OCI-LY3 (cell line): ENCODE results near the gene PXYLP1.

ENCODE experiments used
- H2AFZ ChIP-seq: fragments of 200-600, 300-600 bp; shearing (Covaris generic); 2 replicates; pipeline ENCODE4 v1.6.0; 2014; ENCODE audit warnings: antibody characterized with exemption, low read depth, low read length
- H3K27ac ChIP-seq: fragments of 200-600, 300-600 bp; sonication (generic); 2 replicates; pipeline ENCODE4 v1.5.1; 2014; ENCODE audit warnings: mild to moderate bottlenecking, low read length, moderate library complexity, mixed read lengths
- H3K27me3 ChIP-seq: fragments of 200-600, 300-600 bp; sonication (generic); 2 replicates; pipeline ENCODE4 v1.6.1; 2014; ENCODE audit warnings: low read depth, low read length, mixed read lengths
- H3K36me3 ChIP-seq: fragments of 200-600, 300-600 bp; sonication (generic); replicated peaks from 2 replicates; pipeline ENCODE3; 2014; ENCODE audit warnings: low read depth, low read length, mixed read lengths
- H3K4me1 ChIP-seq: fragments of 300-600, 200-600 bp; sonication (generic); 2 replicates; pipeline ENCODE4 v1.6.1; 2014; ENCODE audit warnings: low read length, mixed read lengths
- H3K4me2 ChIP-seq: fragments of 200-600, 300-600 bp; sonication (generic); 2 replicates; pipeline ENCODE4 v1.6.1; 2014; ENCODE audit warnings: low read length, mixed read lengths
- H3K4me3 ChIP-seq: fragments of 300-600, 200-600 bp; sonication (generic); 2 replicates; pipeline ENCODE4 v1.5.1; 2014; ENCODE audit warnings: antibody characterized with exemption, mild to moderate bottlenecking, low read length, moderate library complexity
- H3K79me2 ChIP-seq: fragments of 300-600, 200-600 bp; shearing (Covaris generic); 2 replicates; pipeline ENCODE4 v1.6.1; 2014; ENCODE audit warnings: mild to moderate bottlenecking, low read length, mixed read lengths
- H3K9ac ChIP-seq: fragments of 300-600, 200-600 bp; shearing (Covaris generic); 2 replicates; pipeline ENCODE4 v1.6.0; 2014; ENCODE audit warnings: mild to moderate bottlenecking, low read length, moderate library complexity
- H3K9me3 ChIP-seq: fragments of 200-600, 300-600 bp; shearing (Covaris generic); 2 replicates; pipeline ENCODE4 v1.6.1; 2014; ENCODE audit warnings: low read length, mixed read lengths; ENCODE audit not compliant: insufficient read depth
- H4K20me1 ChIP-seq: fragments of 200-600, 300-600 bp; sonication (generic); 2 replicates; pipeline ENCODE4 v1.6.1; 2016; ENCODE audit warnings: low read length, mixed read lengths; ENCODE audit not compliant: insufficient read depth
- EZH2phosphoT487 ChIP-seq: fragments of 200-600 bp; shearing (Covaris generic); IDR thresholded peaks from 2 replicates; pipeline ENCODE4 v1.6.1; 2018; ENCODE audit warnings: antibody characterized with exemption, mixed run types, low read depth
- TF ChIP-seq, protein P1 (sequence below): fragments of 200-600, 300-600 bp; sonication (generic); IDR thresholded peaks from 2 replicates; pipeline ENCODE4 v1.5.1; 2014; ENCODE audit warnings: antibody characterized with exemption, low read length, low read depth

PXYLP1 gene

DNA sequence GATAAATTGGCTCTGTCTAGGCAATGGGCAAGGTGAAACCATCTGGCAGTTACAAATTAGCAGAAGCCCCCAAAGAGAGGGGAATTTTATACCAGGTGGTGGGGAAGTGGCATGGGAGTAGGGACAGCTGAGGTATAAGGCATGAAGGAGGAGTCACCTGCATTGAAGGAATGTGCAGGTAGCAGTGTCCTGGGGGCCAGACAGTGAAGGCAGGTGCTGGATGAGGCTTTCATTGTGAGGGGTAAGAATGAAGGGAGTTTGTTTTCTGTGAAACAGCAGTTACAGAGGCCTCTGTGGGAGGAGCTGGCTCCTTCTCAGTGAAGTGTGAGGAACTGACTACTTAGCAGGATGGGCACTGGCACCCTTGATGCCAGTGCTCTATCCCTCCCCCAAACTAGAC lies 19.1 kb upstream of the PXYLP1 start:
- H3K27ac ChIP-seq, result no peak overlapping the region

DNA sequence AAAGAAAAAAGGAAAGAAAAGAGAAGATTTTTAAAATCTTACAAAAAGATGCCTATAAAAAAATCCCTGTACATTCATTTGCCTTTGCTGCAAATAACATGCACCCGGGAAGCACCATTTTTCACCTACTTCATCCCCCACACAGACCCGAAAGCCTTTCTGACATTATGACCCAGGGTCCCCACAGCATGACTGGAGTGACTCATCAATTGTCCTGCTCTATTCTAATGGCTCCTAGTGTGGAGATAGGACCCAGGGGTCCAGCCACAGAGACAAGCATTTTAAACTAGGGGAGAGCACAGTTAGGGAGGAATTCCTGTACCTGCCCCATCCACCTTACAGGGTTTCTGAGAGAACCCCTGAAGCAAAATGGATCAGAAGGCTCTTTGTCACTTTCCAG lies 14.7 kb upstream of the PXYLP1 start:
- no peak for TF ChIP-seq EZH2phosphoT487
- TF ChIP-seq, protein P1, sequence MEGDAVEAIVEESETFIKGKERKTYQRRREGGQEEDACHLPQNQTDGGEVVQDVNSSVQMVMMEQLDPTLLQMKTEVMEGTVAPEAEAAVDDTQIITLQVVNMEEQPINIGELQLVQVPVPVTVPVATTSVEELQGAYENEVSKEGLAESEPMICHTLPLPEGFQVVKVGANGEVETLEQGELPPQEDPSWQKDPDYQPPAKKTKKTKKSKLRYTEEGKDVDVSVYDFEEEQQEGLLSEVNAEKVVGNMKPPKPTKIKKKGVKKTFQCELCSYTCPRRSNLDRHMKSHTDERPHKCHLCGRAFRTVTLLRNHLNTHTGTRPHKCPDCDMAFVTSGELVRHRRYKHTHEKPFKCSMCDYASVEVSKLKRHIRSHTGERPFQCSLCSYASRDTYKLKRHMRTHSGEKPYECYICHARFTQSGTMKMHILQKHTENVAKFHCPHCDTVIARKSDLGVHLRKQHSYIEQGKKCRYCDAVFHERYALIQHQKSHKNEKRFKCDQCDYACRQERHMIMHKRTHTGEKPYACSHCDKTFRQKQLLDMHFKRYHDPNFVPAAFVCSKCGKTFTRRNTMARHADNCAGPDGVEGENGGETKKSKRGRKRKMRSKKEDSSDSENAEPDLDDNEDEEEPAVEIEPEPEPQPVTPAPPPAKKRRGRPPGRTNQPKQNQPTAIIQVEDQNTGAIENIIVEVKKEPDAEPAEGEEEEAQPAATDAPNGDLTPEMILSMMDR, result no peak

More for the DNA sequence above, 19.1 kb upstream of the PXYLP1 start:
- H3K36me3 ChIP-seq, result no peaks in the 10 kb centered on the region
- TF ChIP-seq, protein P1, result no peak
- no peak for TF ChIP-seq EZH2phosphoT487
- no peaks in the 10 kb centered on the region for H3K9me3 ChIP-seq
- H2AFZ ChIP-seq, result no peak overlapping the region
- no peaks in the 10 kb centered on the region for H3K79me2 ChIP-seq
- H3K9ac ChIP-seq, result no peak overlapping the region
- H3K4me3 ChIP-seq, result no peak overlapping the region
- H3K4me2 ChIP-seq, result no peak overlapping the region
- H3K4me1 ChIP-seq, result no peaks in the 10 kb centered on the region
- H3K27me3 ChIP-seq, result no peaks in the 10 kb centered on the region
- H4K20me1 ChIP-seq, result no peaks in the 10 kb centered on the region

DNA sequence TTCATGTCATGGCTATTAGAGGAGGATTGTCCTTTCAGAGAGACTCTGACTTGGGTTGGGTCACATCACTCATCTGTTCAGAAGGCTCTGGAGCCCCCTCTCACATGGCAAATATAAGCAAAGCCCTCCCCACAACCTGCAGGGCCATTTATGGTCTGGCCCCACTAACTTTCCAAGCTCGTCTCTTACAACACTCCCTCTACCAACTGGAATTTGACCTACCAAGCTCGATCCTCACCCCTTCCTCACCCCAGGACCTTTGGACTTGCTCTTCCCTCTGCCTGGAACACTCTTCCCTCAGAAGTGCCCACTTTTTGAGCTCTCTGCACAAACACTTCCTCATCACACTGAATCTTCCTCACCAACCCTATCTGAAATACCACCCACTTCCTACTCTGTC lies 14.2 kb upstream of the PXYLP1 start:
- no peaks in the 10 kb centered on the region for H3K4me1 ChIP-seq
- H3K27ac ChIP-seq, result no peak overlapping the region
- H3K27me3 ChIP-seq, result peaks cover 7% of the 10 kb centered on the region; the same call in 1 of the 2 replicates
- no peaks in the 10 kb centered on the region for H3K9me3 ChIP-seq
- H4K20me1 ChIP-seq, result no peaks in the 10 kb centered on the region
- no peak overlapping the region for H2AFZ ChIP-seq
- TF ChIP-seq EZH2phosphoT487, result no peak
- TF ChIP-seq, protein P1, result no peak
- H3K9ac ChIP-seq, result no peak overlapping the region
- H3K79me2 ChIP-seq, result no peaks in the 10 kb centered on the region
- no peak overlapping the region for H3K4me2 ChIP-seq
- no peaks in the 10 kb centered on the region for H3K36me3 ChIP-seq
- H3K4me3 ChIP-seq, result no peak overlapping the region

More for the DNA sequence above, 14.7 kb upstream of the PXYLP1 start:
- Histone ChIP-seq H3K4me2 (no peak overlapping the region), H3K4me1 (no peaks in the 10 kb centered on the region), H3K27me3 (peaks cover 7% of the 10 kb centered on the region; the same call in 1 of the 2 replicates), H3K4me3 (no peak overlapping the region), H3K9ac (no peak overlapping the region), H3K9me3 (no peaks in the 10 kb centered on the region), H3K27ac (no peak overlapping the region), H3K79me2 (no peaks in the 10 kb centered on the region), H3K36me3 (no peaks in the 10 kb centered on the region), H2AFZ (no peak overlapping the region), H4K20me1 (no peaks in the 10 kb centered on the region)

DNA sequence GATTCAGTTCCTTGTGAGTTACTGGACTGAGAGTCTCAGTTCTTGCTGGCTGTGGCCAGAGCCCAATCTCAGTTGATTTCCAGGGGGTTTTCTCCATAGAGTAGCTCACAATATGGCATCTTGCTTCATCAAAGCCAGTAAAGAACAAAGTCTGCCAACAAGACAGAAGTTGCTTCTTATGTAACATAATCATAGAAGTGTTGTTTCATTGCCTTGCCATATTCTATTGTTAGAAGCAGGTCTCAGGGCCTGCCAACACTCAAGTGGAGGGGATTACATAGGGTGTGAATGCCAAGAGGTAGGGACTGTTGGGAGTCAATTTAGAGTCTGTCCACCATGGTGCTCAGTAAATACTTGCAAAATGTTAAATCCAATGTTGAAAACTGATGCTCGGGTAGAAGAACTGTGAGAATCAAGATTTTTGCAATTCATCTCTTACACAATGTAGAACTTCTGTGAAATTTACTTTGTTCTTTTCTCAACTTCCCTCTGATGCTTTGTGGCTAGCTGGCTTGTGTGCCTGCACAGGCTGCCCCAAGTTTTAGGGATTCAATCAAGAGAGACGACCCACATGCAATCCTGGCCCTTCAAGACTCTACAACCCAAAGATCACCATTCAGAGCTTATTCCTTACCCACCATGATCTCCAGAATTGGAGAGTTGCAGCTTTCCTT lies 13.3 kb upstream of the PXYLP1 start:
- TF ChIP-seq, protein P1, result no peak
- no peak for TF ChIP-seq EZH2phosphoT487
- Histone ChIP-seq H3K9ac (no peak overlapping the region), H3K4me3 (no peak overlapping the region), H3K27me3 (peaks cover 7% of the 10 kb centered on the region; the same call in 1 of the 2 replicates), H3K36me3 (no peaks in the 10 kb centered on the region), H2AFZ (no peak overlapping the region), H3K79me2 (no peaks in the 10 kb centered on the region), H4K20me1 (no peaks in the 10 kb centered on the region), H3K9me3 (no peaks in the 10 kb centered on the region), H3K4me1 (no peaks in the 10 kb centered on the region), H3K27ac (no peak overlapping the region), H3K4me2 (no peak overlapping the region)
